Liver (tissue), 3 donors: ENCODE data around the gene LOXHD1.

ENCODE experiments used
- ATF3 ChIP-seq: IDR thresholded peaks from 2 replicates; pipeline ENCODE4 v1.6.1; 2016; ENCODE audit warnings: antibody characterized with exemption
- CTCF ChIP-seq: fragments of 150-350 bp; IDR thresholded peaks from 2 replicates; pipeline ENCODE4 v1.5.1; 2017; ENCODE audit warnings: improper control_type of control experiment, low read depth, low read length; ENCODE audit not compliant: missing input control
- EGR1 ChIP-seq, 2 donors: IDR thresholded peaks; 2 replicates each; pipeline ENCODE4 v1.6.1; 2016 to 2018; ENCODE audit warnings: antibody characterized with exemption in 2 of 2, low read depth in 2 of 2
- FOXA1 ChIP-seq: IDR thresholded peaks from 2 replicates; pipeline ENCODE4 v1.6.1; 2016; ENCODE audit warnings: antibody characterized with exemption
- GABPA ChIP-seq, 2 donors: IDR thresholded peaks in 1 of 2; conservative IDR thresholded peaks in 1 of 2; 2 replicates each; pipeline ENCODE4 v1.6.1; 2016; ENCODE audit warnings: antibody characterized with exemption in 2 of 2, mild to moderate bottlenecking in 1 of 2, moderate library complexity in 1 of 2
- JUND ChIP-seq, 2 donors: IDR thresholded peaks; 2 replicates each; pipeline ENCODE4 v1.6.1; 2016; ENCODE audit warnings: antibody characterized with exemption in 2 of 2
- MAX ChIP-seq: IDR thresholded peaks from 2 replicates; pipeline ENCODE4 v1.6.1; 2016; ENCODE audit warnings: antibody characterized with exemption
- NR2F2 ChIP-seq: IDR thresholded peaks from 2 replicates; pipeline ENCODE4 v1.6.1; 2016; ENCODE audit warnings: antibody characterized with exemption
- RAD21 ChIP-seq, 2 donors: IDR thresholded peaks; 2 replicates each; pipeline ENCODE4 v1.6.1; 2016; ENCODE audit warnings: antibody characterized with exemption in 2 of 2, mild to moderate bottlenecking in 2 of 2
- REST ChIP-seq: IDR thresholded peaks from 2 replicates; pipeline ENCODE4 v1.6.1; 2016; ENCODE audit warnings: antibody characterized with exemption, mild to moderate bottlenecking
- TAF1 ChIP-seq: conservative IDR thresholded peaks from 2 replicates; pipeline ENCODE4 v1.6.1; 2016; ENCODE audit warnings: antibody characterized with exemption, mild to moderate bottlenecking
- donor health status: healthy.
- donor health status: healthy.

- TF ChIP-seq CTCF (no peak), JUND (IDR thresholded peaks at IDR 0.05) (no peak), TAF1 (no peak), REST (no peak), MAX (no peak), GABPA (IDR thresholded peaks at IDR 0.05 in 1 of 2, conservative IDR thresholded peaks at IDR 0.05 in 1 of 2) (no peak), RAD21 (IDR thresholded peaks at IDR 0.05) (peak; percentile 47 to 56), FOXA1 (no peak), ATF3 (no peak), NR2F2 (no peak), EGR1 (IDR thresholded peaks at IDR 0.05; ENCODE audit: low read depth in 2 of 2) (no peak)
These were observed 34.0 kb downstream of the LOXHD1 start for GRCh38 chr18:46622999-46623398.
